T-cell (primary cell): ENCODE data around the gene KIZ. TPM values are rescaled to one million over a fixed set of nuclear protein-coding genes. Genes with fewer than 3 reads are reported as not detected.

Experiments
- ATAC-seq, 4 experiments: fragments of 200-7000 bp in 3 of 4; fragments of 150-1000 bp in 1 of 4; cut with Tn5 transposase; replicated peaks in 1 of 4; 1 replicate in 3 of 4; 2 replicates in 1 of 4; pipeline ENCODE4 v1.10.0; 2021; ENCODE audit warnings: moderate library complexity in 3 of 4, mild to moderate bottlenecking in 2 of 4, moderate number of reproducible peaks in 1 of 4
- CTCF ChIA-PET, 2 donors: fragments of 300-600 bp; sonication (Branson Sonifier 250); formaldehyde crosslinking; loops; one replicate each; lab custom pipeline; 2022; ENCODE audit warnings: antibody characterized with exemption in 2 of 2; lab: Charles Lee
- POLR2A ChIA-PET, 2 donors: fragments of 300-600 bp; sonication (Branson Sonifier 250); formaldehyde crosslinking; loops; one replicate each; lab custom pipeline; 2022; ENCODE audit warnings: antibody characterized with exemption in 2 of 2; lab: Charles Lee
- DNase-seq, 35 experiments: peaks; one replicate each; pipeline versions ENCODE4 v3.0.0 to v3.0.0-alpha.2; 2013 to 2023
- H3K27ac ChIP-seq: one replicate; pipeline ENCODE4 v1.5.1; 2013; ENCODE audit warnings: low read length
- H3K27me3 ChIP-seq, 2 experiments: replicated peaks in 1 of 2; 1 replicate in 1 of 2; 2 replicates in 1 of 2; pipeline versions ENCODE4 v1.6.1 to v1.7.0; 2013; ENCODE audit warnings: low read length in 1 of 2, mixed read lengths in 1 of 2; ENCODE audit not compliant: control insufficient read depth in 2 of 2, insufficient read depth in 2 of 2; ENCODE audit errors: extremely low read depth in 1 of 2
- H3K36me3 ChIP-seq, 2 donors: 1 replicate in 1 of 2; 2 replicates in 1 of 2; pipeline versions ENCODE4 v1.6.1 to v1.7.0; 2013; ENCODE audit warnings: low read length in 1 of 2; ENCODE audit not compliant: control insufficient read depth in 2 of 2, insufficient read depth in 1 of 2; ENCODE audit errors: extremely low read depth in 1 of 2
- H3K4me1 ChIP-seq, 2 experiments: 1 replicate in 1 of 2; 2 replicates in 1 of 2; pipeline versions ENCODE4 v1.6.1 to v1.7.0; 2013; ENCODE audit warnings: low read length in 2 of 2, mixed read lengths in 1 of 2; ENCODE audit not compliant: insufficient read depth in 2 of 2, control insufficient read depth in 1 of 2; ENCODE audit errors: extremely low read depth in 1 of 2
- H3K4me3 ChIP-seq, 2 donors: 1 replicate in 1 of 2; 2 replicates in 1 of 2; pipeline versions ENCODE4 v1.5.1 to v1.7.0; 2013; ENCODE audit warnings: mild to moderate bottlenecking in 2 of 2, low read length in 1 of 2, moderate library complexity in 1 of 2; ENCODE audit not compliant: control insufficient read depth in 1 of 2; ENCODE audit errors: extremely low read depth in 1 of 2
- H3K9me3 ChIP-seq: 2 replicates; pipeline ENCODE4 v1.7.0; 2013
- H3K27ac Mint-ChIP-seq, 2 donors: one replicate each; pipeline ENCODE4 v1.8.0; 2020 to 2021; ENCODE audit warnings: mild to moderate bottlenecking in 2 of 2, mixed read lengths in 2 of 2
- H3K27me3 Mint-ChIP-seq, 2 donors: one replicate each; pipeline ENCODE4 v1.8.0; 2021 to 2022; ENCODE audit warnings: mixed read lengths in 2 of 2
- H3K36me3 Mint-ChIP-seq: one replicate; pipeline ENCODE4 v1.8.0; 2021; ENCODE audit warnings: mixed read lengths
- H3K4me1 Mint-ChIP-seq, 3 donors: one replicate each; pipeline ENCODE4 v1.8.0; 2020 to 2022; ENCODE audit warnings: mixed read lengths in 3 of 3, mild to moderate bottlenecking in 1 of 3
- H3K4me3 Mint-ChIP-seq, 3 donors: one replicate each; pipeline ENCODE4 v1.8.0; 2020 to 2022; ENCODE audit warnings: mild to moderate bottlenecking in 3 of 3, mixed read lengths in 3 of 3, moderate library complexity in 3 of 3
- H3K9me3 Mint-ChIP-seq, 3 donors: one replicate each; pipeline ENCODE4 v1.8.0; 2020 to 2022; ENCODE audit warnings: mixed read lengths in 3 of 3
- WGBS: methylation state at CpG from one replicate; pipeline ENCODE4 v1.1.5; 2013; ENCODE audit warnings: missing lambda C conversion rate; ENCODE audit not compliant: insufficient coverage; 5-methylcytosine and 5-hydroxymethylcytosine counted together
- total RNA-seq, 35 experiments: library from RNA in 6 of 35; stranded (reverse) in 6 of 35; fragments of 120-200 nt in 1 of 35; gene quantifications; one replicate each; pipeline versions ENCODE4 v1.2.1 to v1.2.4 and lab custom pipeline; 2013 to 2026

Gene KIZ
- total RNA-seq, 5 donors from 2014 or later (not counting 1 experiment from before 2014, with no cell fraction given) = 30.1 to 44.0 (median 41.2) TPM

DNA sequence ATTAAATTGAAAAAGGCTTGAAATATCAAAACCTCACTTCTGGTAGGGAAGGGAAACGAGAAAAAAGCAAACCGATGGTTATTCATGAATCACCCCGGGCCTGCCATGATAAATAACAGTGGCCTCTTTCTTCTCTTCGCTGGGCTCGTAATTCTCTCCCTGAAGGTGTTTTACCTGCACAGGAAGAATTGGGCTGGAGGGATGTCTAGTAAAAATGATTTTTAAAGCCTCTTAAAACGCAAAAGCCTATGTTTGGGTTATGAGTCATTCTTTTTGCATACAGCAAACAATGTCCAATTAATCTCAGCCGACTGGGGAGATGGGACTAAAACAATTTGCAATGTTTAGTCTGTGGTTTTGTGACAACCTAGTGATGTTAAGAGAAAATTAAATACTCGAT is 36.5 kb upstream of the KIZ start:
- 55% methylated on average over 4 of the region's 8 CpGs for WGBS
- no peaks in the 10 kb centered on the region for H3K4me1 ChIP-seq
- peaks cover 9 to 24% of the 10 kb centered on the region in 2 experiments for H3K27me3 ChIP-seq
- no peaks in the 10 kb centered on the region for H3K36me3 ChIP-seq
- no peak overlapping the region for H3K4me3 ChIP-seq
- H3K36me3 Mint-ChIP-seq = no peaks in the 10 kb centered on the region
- H3K4me1 Mint-ChIP-seq = no peaks in the 10 kb centered on the region
- no peak overlapping the region for H3K4me3 Mint-ChIP-seq
- H3K27ac ChIP-seq = no peak overlapping the region
- no peaks in the 10 kb centered on the region for H3K9me3 Mint-ChIP-seq
- H3K27ac Mint-ChIP-seq = no peak overlapping the region
- CTCF ChIA-PET = no interaction called here
- POLR2A ChIA-PET = no interaction called here
- no peaks in the 10 kb centered on the region for H3K9me3 ChIP-seq
- H3K27me3 Mint-ChIP-seq = peaks cover 70 to 78% of the 10 kb centered on the region in 2 donors
- no peak for DNase-seq
- ATAC-seq = no peak

DNA sequence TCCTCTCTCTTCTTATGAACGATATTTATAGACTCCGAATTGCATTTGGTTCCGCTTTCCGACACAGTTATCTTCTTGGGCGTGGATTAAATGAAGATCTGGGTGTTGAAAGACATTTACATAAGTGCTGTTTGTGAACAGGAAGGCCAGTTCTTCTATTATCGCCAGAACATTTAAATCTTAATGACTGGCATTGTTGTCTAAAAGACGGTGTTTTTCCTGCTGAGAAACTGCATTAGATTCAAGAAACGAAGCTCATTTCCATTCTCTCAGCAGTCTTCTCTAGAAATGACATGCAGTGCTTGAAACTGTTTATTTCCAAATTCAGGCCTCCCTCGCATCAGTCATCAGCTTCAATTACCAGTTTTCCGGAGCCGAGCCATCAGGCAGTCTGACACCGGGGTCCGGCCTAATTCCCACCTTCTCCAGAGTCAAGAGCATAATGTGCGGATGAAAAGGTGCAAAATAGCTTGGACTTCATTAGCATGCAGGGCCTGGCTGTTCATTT is 35.7 kb upstream of the KIZ start:
- Histone ChIP-seq H3K9me3 (no peaks in the 10 kb centered on the region), H3K4me1 (no peaks in the 10 kb centered on the region), H3K4me3 (no peak overlapping the region), H3K27me3 (peaks cover 15 to 25% of the 10 kb centered on the region in 2 experiments), H3K36me3 (no peaks in the 10 kb centered on the region), H3K27ac (no peak overlapping the region)
- H3K9me3 Mint-ChIP-seq = no peaks in the 10 kb centered on the region
- H3K4me3 Mint-ChIP-seq = no peak overlapping the region
- H3K36me3 Mint-ChIP-seq = no peaks in the 10 kb centered on the region
- ChIA-PET POLR2A (no interaction called here), CTCF (interaction anchor here in 1 of 2 donors (0.6 kb wide), 1 partner anchor 11 kb away, joined by 3 read pairs; no protein-coding TSS in a partner anchor)
- DNase-seq (no peak), ATAC-seq (no peak)
- H3K4me1 Mint-ChIP-seq = no peaks in the 10 kb centered on the region
- peaks cover 73 to 75% of the 10 kb centered on the region in 2 donors for H3K27me3 Mint-ChIP-seq
- no peak overlapping the region for H3K27ac Mint-ChIP-seq
- WGBS = 31% methylated on average over 4 of the region's 14 CpGs

DNA sequence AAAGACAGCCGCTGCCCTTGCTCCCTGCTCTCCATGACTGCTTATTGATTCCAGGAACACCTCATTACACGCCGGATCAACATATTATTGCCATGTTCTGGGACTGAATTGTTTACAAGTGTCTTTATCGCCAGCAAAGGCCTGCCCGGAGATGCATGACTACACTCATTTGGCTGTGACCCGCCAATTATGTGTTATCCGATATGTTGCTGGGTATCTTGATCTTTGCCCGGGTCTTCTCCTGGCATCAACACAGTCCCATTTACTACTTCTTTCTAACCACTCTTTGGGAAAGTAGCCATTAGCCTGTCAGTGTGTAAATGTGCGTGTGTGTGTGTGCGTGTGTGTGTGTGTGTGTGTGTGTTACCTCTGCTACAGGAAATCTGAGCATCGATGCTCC is 35.2 kb upstream of the KIZ start:
- CTCF ChIA-PET = no interaction called here
- no peaks in the 10 kb centered on the region for H3K9me3 Mint-ChIP-seq
- H3K4me3 Mint-ChIP-seq = no peak overlapping the region
- Histone ChIP-seq H3K9me3 (no peaks in the 10 kb centered on the region), H3K27ac (no peak overlapping the region), H3K4me3 (no peak overlapping the region), H3K36me3 (no peaks in the 10 kb centered on the region), H3K27me3 (peaks cover 15 to 27% of the 10 kb centered on the region in 2 experiments), H3K4me1 (no peaks in the 10 kb centered on the region)
- no peak for ATAC-seq
- POLR2A ChIA-PET = no interaction called here
- H3K36me3 Mint-ChIP-seq = no peaks in the 10 kb centered on the region
- 93% methylated on average over 6 of the region's 11 CpGs for WGBS
- H3K27ac Mint-ChIP-seq = no peak overlapping the region
- H3K4me1 Mint-ChIP-seq = no peaks in the 10 kb centered on the region
- DNase-seq = no peak
- peaks cover 76 to 77% of the 10 kb centered on the region in 2 donors for H3K27me3 Mint-ChIP-seq

DNA sequence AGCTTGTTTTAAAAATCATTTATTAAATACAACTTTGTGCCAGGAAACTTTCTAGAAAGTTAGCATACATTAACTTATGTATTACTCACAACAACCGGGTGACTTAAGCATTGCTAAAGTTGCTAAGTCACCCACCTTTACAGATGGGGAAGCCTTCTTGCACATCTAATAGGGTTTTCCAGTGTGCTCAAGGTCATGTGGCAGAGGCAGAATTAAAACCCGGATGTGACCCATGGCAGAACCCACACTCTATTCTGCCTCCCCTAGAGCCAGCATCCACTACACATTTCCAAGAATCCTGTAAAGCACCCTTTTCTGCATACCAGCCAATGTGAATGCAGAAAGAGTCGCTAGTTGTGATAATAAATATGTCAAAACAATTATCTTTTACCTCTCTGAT is 33.1 kb upstream of the KIZ start:
- ChIA-PET CTCF (no interaction called here), POLR2A (no interaction called here)
- no peaks in the 10 kb centered on the region for H3K9me3 ChIP-seq
- H3K4me1 Mint-ChIP-seq = no peaks in the 10 kb centered on the region
- H3K36me3 Mint-ChIP-seq = no peaks in the 10 kb centered on the region
- DNase-seq (no peak), ATAC-seq (no peak)
- H3K4me1 ChIP-seq = no peaks in the 10 kb centered on the region
- H3K9me3 Mint-ChIP-seq = no peaks in the 10 kb centered on the region
- H3K4me3 ChIP-seq = no peak overlapping the region
- H3K27me3 ChIP-seq = peaks cover 23 to 41% of the 10 kb centered on the region in 2 experiments
- no peak overlapping the region for H3K4me3 Mint-ChIP-seq
- H3K36me3 ChIP-seq = no peaks in the 10 kb centered on the region
- H3K27me3 Mint-ChIP-seq = peaks cover 87 to 88% of the 10 kb centered on the region in 2 donors
- WGBS = no CpG with 5 or more reads among the region's 3 CpGs
- H3K27ac Mint-ChIP-seq = no peak overlapping the region
- H3K27ac ChIP-seq = no peak overlapping the region

DNA sequence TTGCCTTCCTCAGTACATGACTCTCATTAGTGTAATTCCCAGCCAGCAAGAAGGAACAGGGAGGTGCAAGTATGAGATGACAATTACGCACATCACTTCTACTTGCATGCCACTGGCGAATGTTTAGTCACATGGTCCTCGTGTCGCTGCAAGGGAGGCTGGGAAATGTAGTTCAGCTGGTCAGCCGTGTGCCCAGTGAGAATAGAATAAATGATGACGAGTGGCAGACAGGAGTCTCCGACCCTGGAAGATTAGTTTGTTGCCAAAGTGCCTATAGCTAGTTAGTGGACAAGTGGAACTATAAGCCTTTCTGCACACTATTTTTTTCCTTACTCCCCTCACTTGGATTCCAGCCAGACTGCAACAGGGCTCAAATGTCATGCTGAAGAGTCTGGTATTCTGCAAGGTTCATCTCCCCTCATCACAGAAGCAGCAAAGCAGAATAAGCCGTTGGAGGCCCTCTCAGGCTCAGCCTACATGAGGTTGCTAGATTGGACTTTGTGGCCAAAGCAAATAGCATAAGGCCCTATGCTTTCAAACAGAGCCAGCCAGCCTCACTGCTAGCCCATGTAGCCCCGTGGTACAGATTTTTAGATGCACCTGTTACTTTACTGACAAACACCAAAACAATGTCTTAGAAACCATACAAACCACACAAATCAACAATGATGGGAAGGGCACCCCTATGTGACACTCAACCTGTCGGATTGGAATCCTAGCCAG is 29.4 kb upstream of the KIZ start:
- no peak for ATAC-seq
- Mint-ChIP-seq H3K4me3 (no peak overlapping the region), H3K36me3 (no peaks in the 10 kb centered on the region), H3K9me3 (no peaks in the 10 kb centered on the region), H3K27ac (no peak overlapping the region), H3K4me1 (peaks cover 15 to 24% (median 18%) of the 10 kb centered on the region in 3 donors), H3K27me3 (peaks cover 80 to 85% of the 10 kb centered on the region in 2 donors)
- ChIA-PET POLR2A (no interaction called here), CTCF (no interaction called here)
- Histone ChIP-seq H3K36me3 (no peaks in the 10 kb centered on the region), H3K4me3 (no peak overlapping the region), H3K27me3 (peaks cover 40 to 43% of the 10 kb centered on the region in 2 experiments), H3K4me1 (peaks cover 5 to 22% of the 10 kb centered on the region in 2 experiments), H3K9me3 (no peaks in the 10 kb centered on the region), H3K27ac (no peak overlapping the region)
- peak in 1 of 35 experiments; percentile 35 for DNase-seq
- 50% methylated on average over 2 of the region's 10 CpGs for WGBS

DNA sequence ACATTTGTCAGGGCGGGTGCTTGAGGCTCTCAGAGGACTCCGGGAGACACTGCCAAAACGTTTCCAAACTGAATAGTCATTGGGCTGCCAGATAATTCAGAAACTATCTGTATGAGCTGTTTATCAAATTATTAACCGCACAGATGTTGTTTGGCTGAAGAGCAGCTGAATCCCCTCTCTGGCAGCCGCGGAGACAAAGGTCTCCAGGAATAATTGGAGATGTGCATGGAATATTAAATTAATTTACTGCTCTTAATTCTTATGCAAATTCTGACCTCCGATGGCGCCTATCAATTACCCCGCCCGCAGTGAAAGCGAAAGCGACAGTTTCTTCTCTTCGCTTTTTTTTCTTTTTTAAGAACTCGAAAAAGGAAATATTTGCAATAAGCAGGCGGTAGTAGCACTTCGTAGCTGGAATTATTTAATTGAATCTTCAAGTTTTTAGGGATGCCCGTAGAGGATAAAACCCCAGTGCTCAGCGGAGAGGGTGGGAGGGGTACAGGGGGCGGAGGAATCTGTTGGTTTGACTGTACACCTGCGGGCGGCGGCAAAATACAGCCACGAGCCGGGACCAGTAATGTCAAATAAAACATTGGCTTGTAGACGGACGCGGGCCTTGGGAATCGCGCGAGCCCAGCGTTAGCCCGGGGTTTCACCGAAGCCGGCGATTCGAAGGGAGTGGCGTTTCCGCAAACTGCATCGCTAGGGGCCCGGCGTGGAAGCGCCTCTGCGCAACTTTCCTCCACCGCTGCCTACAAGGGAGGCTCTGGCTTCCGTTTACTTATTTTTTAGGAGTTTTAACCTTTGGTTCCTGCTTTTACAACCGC is 25.9 kb upstream of the KIZ start:
- POLR2A ChIA-PET = no interaction called here
- ATAC-seq (peak; percentile 51 to 59 (median 52)), DNase-seq (peak in 19 of 35 experiments; percentile 14 to 66 (median 28))
- peaks cover 40 to 49% (median 43%) of the 10 kb centered on the region in 3 donors for H3K4me1 Mint-ChIP-seq
- H3K9me3 Mint-ChIP-seq = no peaks in the 10 kb centered on the region
- H3K27me3 Mint-ChIP-seq = peaks cover 81 to 83% of the 10 kb centered on the region in 2 donors
- peak overlapping the region; percentile 48 to 87 for H3K27ac Mint-ChIP-seq
- no peaks in the 10 kb centered on the region for H3K9me3 ChIP-seq
- WGBS = under 1% methylated on average over 31 of the region's 46 CpGs
- H3K4me3 Mint-ChIP-seq = peak overlapping the region; percentile 81 to 93 (median 83)
- peak overlapping the region; percentile 44 for H3K27ac ChIP-seq
- H3K4me3 ChIP-seq = peak overlapping the region; percentile 58 to 62
- H3K4me1 ChIP-seq = peaks cover 10 to 49% of the 10 kb centered on the region in 2 experiments
- H3K27me3 ChIP-seq = peaks cover 39 to 71% of the 10 kb centered on the region in 2 experiments
- H3K36me3 Mint-ChIP-seq = no peaks in the 10 kb centered on the region
- CTCF ChIA-PET = interaction anchor here (0.5 to 0.6 kb wide), 2 partner anchors 22 to 70 kb away, joined by 3 to 6 read pairs; no protein-coding TSS in a partner anchor
- H3K36me3 ChIP-seq = no peaks in the 10 kb centered on the region
